Measurements from ENCODE around the gene CDKN2B-AS1.

Gene CDKN2B-AS1

DNA sequence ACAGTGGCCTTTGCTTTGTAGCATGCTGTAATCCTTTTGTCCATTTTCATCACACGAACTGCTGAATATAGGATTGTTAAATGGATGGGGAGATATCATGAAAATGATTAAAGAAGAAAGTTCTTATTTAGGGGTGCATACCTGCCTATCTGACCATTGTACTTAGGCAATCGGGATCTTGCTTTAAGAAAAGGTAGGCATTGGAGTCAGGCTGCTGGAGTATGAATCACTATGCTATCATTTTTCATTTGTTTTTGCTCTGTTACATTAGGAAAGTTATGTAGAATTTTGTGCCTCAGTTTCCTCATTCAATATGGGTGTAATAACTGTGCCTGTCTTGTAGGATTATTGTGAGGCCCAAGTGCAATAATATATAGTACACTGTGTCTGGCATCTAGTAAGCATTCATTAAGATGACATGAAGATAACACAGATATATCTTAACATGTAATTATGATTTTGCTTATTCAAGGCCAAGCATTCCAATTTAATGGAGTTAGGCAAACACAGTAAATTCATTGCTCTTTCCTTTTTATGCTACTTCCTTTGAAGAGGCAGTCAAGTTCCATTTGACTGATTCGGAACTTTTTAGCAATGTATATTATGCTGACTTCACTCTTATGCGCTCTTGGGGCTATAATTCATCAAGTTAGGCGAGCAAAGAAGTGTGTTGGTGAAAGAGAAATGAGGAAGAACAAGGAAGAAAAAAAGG, 124.4 kb downstream of the CDKN2B-AS1 start:
- DNase-seq (ENCODE audit: low spot score): no peak

DNA sequence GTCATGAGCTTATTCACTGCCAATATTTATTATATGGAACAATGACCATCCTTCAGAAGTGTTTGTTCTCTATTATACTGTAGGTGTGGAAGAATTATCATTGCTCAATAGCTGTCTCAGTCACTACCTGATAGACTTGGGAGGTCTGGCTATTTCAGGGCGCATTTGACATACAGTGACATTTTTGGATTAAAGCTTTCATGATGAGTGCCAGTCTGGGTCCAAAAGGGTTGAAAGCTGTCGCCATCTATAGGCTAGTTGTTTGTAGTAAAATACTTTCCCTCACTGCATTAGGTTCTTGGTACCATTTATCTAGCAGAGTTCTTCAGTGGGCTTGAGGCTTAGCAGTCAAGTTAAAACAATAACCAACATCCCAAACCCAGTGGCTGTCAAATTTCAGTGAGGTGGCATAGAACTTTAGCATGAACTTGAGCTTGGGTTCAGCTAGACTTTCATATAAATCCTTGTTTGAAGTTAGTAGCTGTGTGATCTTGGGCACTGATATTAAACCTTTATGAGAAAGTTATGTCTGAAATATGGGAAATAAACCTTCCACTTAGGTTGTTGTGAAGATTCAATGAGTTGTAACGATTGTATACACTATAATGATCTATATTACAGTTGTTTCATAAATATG, 125.0 kb downstream of the CDKN2B-AS1 start:
- DNase-seq (ENCODE audit: low spot score): no peak

GRCh38 chr9:22120159-22120549, 125.6 kb downstream of the CDKN2B-AS1 start:
- DNase-seq (ENCODE audit: low spot score): no peak

- DNase-seq (ENCODE audit: low spot score): no peak
Observed at GRCh38 chr9:22120595-22120994, 126.0 kb downstream of the CDKN2B-AS1 start.

- DNase-seq (ENCODE audit: low spot score): no peak
Observed at GRCh38 chr9:22124263-22125011, 129.8 kb downstream of the CDKN2B-AS1 start.

- no peak for DNase-seq (ENCODE audit: low spot score)
Observed at GRCh38 chr9:22129133-22129532, 134.5 kb downstream of the CDKN2B-AS1 start.

DNA sequence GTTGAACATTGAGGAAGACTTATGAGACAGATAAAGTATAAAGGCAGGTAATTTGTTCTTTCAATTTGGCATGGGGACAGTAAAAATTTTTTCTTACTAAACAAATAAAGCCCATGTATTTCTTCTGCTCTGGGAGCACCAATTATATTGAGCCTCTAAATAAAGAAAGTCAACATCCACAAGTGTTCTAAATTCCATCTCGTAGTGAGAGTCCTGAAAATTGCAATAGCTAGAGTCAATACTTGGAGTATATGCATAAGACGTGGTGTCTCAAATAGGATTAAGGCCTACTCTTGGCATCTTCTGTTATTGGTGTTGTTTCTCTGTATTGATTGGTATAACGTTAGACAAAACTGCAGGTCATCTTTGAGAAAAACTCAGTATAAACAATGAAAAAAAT, 135.0 kb downstream of the CDKN2B-AS1 start:
- no peak for DNase-seq (ENCODE audit: low spot score)

DNA sequence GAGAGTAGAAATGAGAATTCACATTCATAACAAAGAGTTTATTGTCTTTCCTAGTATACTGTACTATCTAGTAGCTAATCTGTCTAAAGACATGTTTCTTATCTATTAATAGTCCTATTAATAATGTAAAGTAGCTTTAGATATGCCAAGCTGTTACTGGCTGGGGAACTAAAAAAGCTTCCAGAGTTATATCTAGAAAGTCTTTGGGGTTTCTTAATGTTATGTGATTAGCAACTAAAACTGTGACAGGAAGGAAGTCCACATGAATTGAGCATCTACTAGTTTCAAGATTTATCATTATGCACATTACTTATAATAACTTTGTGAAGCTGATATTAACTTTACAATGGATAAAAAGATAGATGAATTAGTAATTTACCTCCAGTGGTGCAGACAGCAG, 137.2 kb downstream of the CDKN2B-AS1 start:
- no peak for DNase-seq (ENCODE audit: low spot score)

DNA sequence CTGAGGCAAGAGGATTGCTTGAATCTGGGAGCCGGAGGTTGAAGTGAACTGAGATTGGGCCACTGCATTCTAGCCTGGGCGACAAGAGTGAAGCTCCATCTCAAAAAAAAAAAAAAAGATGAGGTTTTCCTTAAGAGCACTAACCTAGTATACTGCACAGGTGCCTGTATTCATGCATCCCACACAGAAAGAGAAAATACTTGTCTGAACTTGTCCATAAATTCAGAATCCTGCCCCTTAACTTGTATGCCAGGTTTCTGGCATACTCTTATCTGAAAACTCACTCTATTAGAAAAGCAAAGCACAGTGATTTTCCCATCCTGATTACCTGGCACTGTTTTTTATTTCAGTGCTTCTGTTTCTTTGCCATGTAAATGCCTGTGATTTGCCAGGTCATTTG, 139.8 kb downstream of the CDKN2B-AS1 start:
- no peak for DNase-seq (ENCODE audit: low spot score)

- DNase-seq (ENCODE audit: low spot score): peak; percentile 52
Observed at GRCh38 chr9:22136461-22137096, 142.0 kb downstream of the CDKN2B-AS1 start.

DNA sequence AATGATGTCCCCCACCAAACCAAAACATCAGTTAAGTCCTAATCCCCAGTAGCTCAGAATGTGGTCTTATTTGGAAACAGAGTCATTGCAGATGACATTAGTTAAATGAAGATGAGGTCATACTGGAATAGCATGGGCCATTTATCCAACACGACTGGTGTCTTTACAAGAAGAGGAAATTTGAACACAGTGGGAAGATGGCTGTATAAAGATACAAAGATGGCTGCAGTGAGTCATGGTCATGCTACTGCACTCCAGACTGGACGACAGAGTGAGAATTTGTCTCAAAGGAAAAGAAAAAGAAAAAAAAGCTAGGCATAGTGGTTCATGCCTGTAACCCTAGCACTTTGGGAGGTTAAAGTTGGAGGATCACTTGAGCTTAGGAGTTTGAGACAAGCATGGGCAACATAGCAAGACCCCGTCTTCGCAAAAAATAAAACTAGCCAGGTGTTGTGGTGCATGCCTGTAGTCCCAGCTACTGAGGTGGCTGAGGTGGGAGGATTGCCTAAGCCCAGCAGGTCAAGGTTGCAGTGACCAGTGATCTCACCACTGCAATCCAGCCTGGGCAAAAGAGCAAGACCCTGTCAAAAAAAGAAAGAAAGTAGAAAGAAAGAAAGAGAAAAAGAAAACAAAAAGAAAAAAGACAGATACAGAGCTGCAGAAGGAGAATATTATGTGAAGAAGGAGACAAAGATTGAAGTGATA, 144.5 kb downstream of the CDKN2B-AS1 start:
- no peak for DNase-seq (ENCODE audit: low spot score)

DNA sequence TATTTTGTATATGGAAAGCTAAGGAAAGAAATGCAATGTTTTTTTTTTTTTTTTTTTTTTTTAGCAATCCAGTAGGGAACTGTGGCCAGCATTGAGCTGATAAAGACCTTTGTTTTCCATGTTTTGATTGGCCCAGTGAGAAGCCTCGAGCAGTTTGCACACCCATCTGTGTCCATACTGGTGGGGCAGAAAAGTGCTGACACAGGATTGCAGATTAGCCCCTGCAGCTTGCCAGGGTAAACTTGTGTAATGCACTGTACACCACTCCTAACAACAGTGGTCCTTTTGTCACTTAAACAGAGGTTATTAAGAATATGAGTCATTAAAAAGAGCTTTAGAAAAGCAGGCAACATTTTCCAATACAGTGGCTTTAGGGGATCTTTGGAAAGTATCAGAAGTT, 147.3 kb downstream of the CDKN2B-AS1 start:
- DNase-seq (ENCODE audit: low spot score): no peak

DNA sequence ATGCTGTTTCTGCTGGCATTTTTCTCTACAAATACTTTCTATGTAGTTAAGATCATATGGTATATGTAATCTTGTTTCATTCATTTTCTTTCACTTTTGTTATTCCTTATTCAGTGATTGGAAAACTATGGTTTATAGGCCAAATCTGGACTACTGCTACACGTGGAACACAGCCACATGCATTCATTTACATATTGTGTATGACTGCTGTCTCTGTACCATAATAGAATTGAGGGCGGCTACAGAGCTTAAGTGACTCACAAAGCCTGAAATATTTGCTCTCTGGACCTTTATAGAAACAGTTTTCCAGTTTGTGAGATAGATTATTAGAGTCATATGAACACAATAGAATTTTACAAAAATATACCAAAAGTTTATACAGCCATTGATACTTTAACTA, 148.1 kb downstream of the CDKN2B-AS1 start:
- DNase-seq (ENCODE audit: low spot score): no peak

GRCh38 chr9:22143799-22144625, 149.4 kb downstream of the CDKN2B-AS1 start:
- DNase-seq (ENCODE audit: low spot score): no peak

DNA sequence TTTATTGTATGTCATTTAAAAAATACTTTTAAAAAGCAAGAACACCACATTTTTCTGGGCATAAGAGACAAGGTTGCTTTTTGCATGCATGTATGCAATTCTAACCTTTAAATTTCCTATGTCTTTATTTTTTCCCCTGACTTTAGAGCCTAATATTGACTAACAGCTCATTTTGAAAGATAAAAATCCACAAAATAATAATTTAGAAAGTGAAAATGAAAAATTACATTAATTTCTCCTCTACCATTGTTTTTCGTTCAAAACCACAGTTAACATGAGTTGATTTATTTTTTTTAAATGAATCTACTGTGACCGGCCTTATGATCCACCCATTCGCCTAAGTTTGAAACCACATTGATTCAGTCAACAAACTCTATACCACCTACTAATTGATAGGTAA, 152.0 kb downstream of the CDKN2B-AS1 start:
- no peak for DNase-seq (ENCODE audit: low spot score)

DNA sequence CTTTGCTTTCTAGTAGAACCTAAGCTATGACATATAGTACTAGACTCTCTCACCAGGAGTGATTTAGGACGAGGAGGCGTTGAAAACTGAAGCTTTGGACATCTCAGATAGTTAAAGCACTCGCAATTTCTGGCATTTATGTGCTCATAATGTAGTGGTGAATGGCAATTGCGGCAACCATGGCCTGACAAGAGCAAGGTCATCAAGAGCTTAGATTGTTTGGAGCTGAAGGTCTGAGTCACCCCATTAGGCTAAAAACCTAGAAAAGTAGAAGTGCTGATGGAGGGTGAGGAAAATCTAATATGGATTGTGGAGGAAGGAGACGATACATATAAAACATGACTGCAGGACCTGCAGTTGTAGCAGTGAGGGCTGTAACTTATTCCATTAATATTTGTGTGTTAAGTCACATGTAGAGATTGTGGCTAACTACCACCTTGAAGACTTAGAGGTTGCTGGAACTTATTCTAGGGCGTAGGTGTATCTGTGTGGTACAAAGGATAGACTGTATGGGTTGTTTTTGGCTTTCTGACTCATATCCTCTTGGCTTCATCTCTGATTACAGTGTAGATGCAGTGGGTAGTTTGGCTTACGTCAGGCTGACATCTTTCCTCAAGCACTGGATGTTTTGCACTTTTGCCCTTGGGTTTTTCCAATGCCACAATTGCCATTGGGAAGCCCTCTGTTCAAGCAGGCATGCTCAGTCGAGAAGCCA, 153.4 kb downstream of the CDKN2B-AS1 start:
- DNase-seq (ENCODE audit: low spot score): no peak

GRCh38 chr9:22148528-22148875, 153.9 kb downstream of the CDKN2B-AS1 start:
- DNase-seq (ENCODE audit: low spot score): no peak

- no peak for DNase-seq (ENCODE audit: low spot score)
Observed at GRCh38 chr9:22148876-22149637, 154.5 kb downstream of the CDKN2B-AS1 start.

GRCh38 chr9:22154064-22154463, 159.5 kb downstream of the CDKN2B-AS1 start:
- no peak for DNase-seq (ENCODE audit: low spot score)

- DNase-seq (ENCODE audit: low spot score): no peak
Observed at GRCh38 chr9:22156586-22156985, 162.0 kb downstream of the CDKN2B-AS1 start.

Data from hepatic stellate cell (primary cell).